ENCODE data around the gene GTF2H4. TPM values are rescaled to one million over a fixed set of nuclear protein-coding genes. Genes with fewer than 3 reads are reported as not detected.

Gene GTF2H4
- total RNA-seq, 1 donor from 2014 or later, result 81.0 TPM

DNA sequence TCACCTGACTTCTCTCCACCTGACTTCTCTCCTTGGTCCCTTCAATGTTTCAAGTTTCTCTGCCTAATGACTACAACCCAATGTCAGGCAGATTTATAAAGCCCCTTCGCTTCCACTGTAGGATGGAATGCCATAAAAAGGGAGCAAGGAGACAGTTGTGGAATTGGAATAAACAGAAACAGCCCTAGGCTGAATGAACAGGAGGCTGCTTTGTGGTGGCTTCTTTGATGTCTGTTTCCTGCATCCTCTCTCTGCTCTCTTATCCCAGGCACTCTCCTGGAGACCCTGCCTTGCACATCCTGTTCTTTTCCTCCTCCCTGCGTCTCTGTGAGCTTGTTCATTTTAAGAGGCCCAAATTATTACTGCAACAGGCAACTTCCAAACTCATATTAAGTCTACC is 49.7 kb downstream of the GTF2H4 start:
- Histone ChIP-seq H3K4me1 (peaks cover 0 to 3% of the 10 kb centered on the region in 2 donors), H3K27ac (no peak overlapping the region), H3K36me3 (no peaks in the 10 kb centered on the region), H3K27me3 (no peaks in the 10 kb centered on the region), H3K9me3 (no peaks in the 10 kb centered on the region), H3K4me3 (no peak overlapping the region)
- TF ChIP-seq CTCF (IDR thresholded peaks at IDR 0.05), result no peak
- DNase-seq (ENCODE audit: low spot score in 2 of 2), result no peak
- intact Hi-C loops (cut with DNase I), result no loop called here

DNA sequence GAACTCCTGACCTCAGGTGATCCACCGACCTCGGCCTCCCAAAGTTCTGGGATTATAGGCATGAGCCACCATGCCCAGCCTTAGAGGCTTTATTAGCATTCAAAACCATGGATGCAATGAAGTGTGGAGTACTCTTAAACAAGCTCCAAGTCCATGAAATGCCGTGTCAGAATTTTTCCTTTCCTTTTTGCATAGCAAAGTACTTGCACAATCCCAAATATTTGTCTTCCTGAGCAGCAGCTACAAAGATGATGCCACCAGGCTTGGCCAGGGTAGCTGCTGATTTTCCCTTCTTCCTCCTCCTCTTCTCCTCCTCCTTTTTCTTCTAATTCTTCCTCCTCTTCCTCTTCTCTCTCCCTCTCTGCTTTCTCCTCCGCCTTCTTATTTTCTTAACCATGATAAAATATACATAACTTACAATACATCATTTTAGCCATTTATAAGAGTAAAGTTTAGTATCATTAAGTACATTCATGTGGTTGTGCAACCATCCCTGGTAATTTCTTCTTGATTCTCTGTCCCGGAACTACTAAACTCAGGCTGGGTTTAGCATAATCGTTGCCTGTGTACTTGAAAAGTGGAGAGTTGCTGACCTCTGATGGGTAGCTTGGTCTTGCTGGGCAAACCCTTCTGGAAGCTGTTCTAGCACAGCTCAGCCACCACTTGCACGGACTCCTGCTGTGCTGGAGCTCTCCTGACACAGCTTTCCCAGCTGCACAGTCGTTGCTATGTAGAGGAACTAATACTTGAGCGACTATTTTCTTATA is 53.1 kb downstream of the GTF2H4 start:
- DNase-seq (ENCODE audit: low spot score in 2 of 2), result no peak
- Histone ChIP-seq H3K27me3 (no peaks in the 10 kb centered on the region), H3K4me3 (no peak overlapping the region), H3K9me3 (no peaks in the 10 kb centered on the region), H3K27ac (no peak overlapping the region), H3K4me1 (no peaks in the 10 kb centered on the region), H3K36me3 (no peaks in the 10 kb centered on the region)
- TF ChIP-seq CTCF (IDR thresholded peaks at IDR 0.05), result no peak
- intact Hi-C loops (cut with DNase I), result no loop called here

GRCh38 chr6:30962716-30963115 is 54.7 kb downstream of the GTF2H4 start:
- Histone ChIP-seq H3K27me3 (no peaks in the 10 kb centered on the region), H3K36me3 (no peaks in the 10 kb centered on the region), H3K9me3 (no peaks in the 10 kb centered on the region), H3K4me3 (no peak overlapping the region), H3K4me1 (no peaks in the 10 kb centered on the region), H3K27ac (no peak overlapping the region)
- no peak for DNase-seq (ENCODE audit: low spot score in 2 of 2)
- intact Hi-C loops (cut with DNase I), result no loop called here
- no peak for TF ChIP-seq CTCF (IDR thresholded peaks at IDR 0.05)

- intact Hi-C loops (cut with DNase I), result no loop called here
- Histone ChIP-seq H3K4me3 (no peak overlapping the region), H3K27me3 (no peaks in the 10 kb centered on the region), H3K36me3 (no peaks in the 10 kb centered on the region), H3K27ac (no peak overlapping the region), H3K4me1 (no peaks in the 10 kb centered on the region), H3K9me3 (no peaks in the 10 kb centered on the region)
- no peak for TF ChIP-seq CTCF (IDR thresholded peaks at IDR 0.05)
- DNase-seq (ENCODE audit: low spot score in 2 of 2), result no peak
These were observed 55.6 kb downstream of the GTF2H4 start for GRCh38 chr6:30963641-30964040.

Other genes with a start within 250 kb of the GTF2H4 start
- gene DHX16, start 235.2 kb upstream of the GTF2H4 start, total RNA-seq, result 39.2 TPM
- gene PPP1R18, start 221.6 kb upstream of the GTF2H4 start, total RNA-seq, result 83.3 TPM
- gene NRM, start 217.2 kb upstream of the GTF2H4 start, total RNA-seq, result 25.1 TPM
- 27.1 TPM for gene MDC1, start 190.9 kb upstream of the GTF2H4 start, total RNA-seq
- 537 TPM for gene TUBB, start 187.9 kb upstream of the GTF2H4 start, total RNA-seq
- gene FLOT1, start 165.5 kb upstream of the GTF2H4 start, total RNA-seq, result 123 TPM
- gene IER3, start 163.7 kb upstream of the GTF2H4 start, total RNA-seq, result 51.9 TPM
- gene DDR1, start 23.7 kb upstream of the GTF2H4 start, total RNA-seq, result 18.8 TPM
- gene VARS2, start 6.0 kb downstream of the GTF2H4 start, total RNA-seq, result 5.7 TPM
- not detected for gene SFTA2, start 24.0 kb downstream of the GTF2H4 start, total RNA-seq
- gene MUCL3, start 32.8 kb downstream of the GTF2H4 start, total RNA-seq, result not detected
- not detected for gene MUC21, start 75.5 kb downstream of the GTF2H4 start, total RNA-seq
- not detected for gene MUC22, start 102.3 kb downstream of the GTF2H4 start, total RNA-seq
- gene C6orf15, start 204.4 kb downstream of the GTF2H4 start, total RNA-seq, result not detected
- not detected for gene PSORS1C1, start 206.6 kb downstream of the GTF2H4 start, total RNA-seq
- gene CDSN, start 212.2 kb downstream of the GTF2H4 start, total RNA-seq, result not detected
- gene PSORS1C2, start 230.9 kb downstream of the GTF2H4 start, total RNA-seq, result 5.2 TPM
- 14.7 TPM for gene CCHCR1, start 249.6 kb downstream of the GTF2H4 start, total RNA-seq